GM19395 (cell line): ENCODE results near the gene KIF26B.
A peak's percentile ranks its signal among the peaks of the same experiment; 100 is the strongest.

ENCODE experiments used
- ATAC-seq: cut with Tn5 transposase; IDR thresholded peaks from one replicate; pipeline ENCODE4 v1.9.1; 2021; ENCODE audit warnings: mild to moderate bottlenecking, moderate library complexity; ENCODE audit not compliant: unreplicated experiment

Gene KIF26B

GRCh38 chr1:245270972-245271371, 116.2 kb downstream of the KIF26B start:
- ATAC-seq: no peak

- no peak for ATAC-seq
Measured at GRCh38 chr1:245272676-245273075, 117.9 kb downstream of the KIF26B start.

DNA sequence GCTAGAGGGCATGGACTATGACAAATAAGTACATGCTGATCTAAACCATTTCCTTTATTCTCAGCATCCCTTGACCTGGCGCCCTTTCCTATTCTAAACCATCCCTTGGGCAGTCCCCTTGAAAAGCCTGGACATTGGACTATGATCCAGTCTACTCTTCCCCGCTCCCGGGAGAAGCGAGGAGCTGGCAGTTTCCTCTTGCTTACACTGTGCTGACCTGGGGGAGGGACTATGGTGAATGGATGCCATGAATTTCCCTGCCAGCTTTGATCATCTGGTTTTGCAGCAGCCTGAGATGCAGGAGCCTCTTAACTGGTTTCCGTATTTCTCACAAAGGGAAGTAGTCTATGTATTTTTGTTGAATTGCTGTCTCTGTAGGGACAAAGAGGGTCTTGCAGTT, 121.7 kb downstream of the KIF26B start:
- no peak for ATAC-seq

DNA sequence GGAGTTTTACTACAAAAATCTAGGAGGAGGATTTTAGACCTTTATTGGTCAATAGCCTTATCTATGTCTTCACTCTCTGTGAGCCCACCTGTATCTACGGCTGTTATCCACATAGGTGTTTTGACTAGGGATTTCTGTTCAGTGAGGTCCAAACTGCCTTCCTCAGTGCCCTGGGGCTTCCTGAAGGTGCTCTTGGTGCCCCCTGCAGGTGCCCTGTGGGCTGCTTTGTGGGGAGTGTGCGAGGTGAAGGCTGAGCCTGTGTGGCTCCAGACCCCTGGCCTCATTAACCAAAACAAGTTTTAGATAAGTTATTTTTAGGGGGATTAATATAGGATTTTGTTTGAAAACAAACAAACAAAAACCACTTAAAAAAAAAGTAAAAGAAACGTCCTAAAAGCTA, 122.5 kb downstream of the KIF26B start:
- ATAC-seq: no peak

GRCh38 chr1:245278846-245279245, 124.1 kb downstream of the KIF26B start:
- ATAC-seq: no peak

GRCh38 chr1:245279346-245279745, 124.6 kb downstream of the KIF26B start:
- no peak for ATAC-seq

DNA sequence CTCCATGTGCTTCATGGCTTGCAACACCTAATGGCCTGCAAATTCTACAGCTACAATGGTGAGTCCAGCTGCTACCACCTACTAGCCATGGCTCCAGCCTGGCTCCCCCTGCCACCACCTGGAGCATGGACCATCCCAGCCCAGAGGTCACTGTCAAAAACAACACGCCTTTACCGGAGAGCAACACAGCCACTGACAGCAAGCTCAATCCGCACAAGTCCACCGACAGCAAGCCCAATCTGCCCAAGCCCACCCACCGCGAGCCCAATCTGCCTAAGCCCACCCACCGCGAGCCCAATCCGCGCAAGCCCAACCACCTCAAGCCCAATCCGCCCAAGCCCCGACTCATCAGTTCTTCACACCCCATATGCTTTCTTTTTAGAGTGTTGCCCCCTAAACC, 128.2 kb downstream of the KIF26B start:
- no peak for ATAC-seq

DNA sequence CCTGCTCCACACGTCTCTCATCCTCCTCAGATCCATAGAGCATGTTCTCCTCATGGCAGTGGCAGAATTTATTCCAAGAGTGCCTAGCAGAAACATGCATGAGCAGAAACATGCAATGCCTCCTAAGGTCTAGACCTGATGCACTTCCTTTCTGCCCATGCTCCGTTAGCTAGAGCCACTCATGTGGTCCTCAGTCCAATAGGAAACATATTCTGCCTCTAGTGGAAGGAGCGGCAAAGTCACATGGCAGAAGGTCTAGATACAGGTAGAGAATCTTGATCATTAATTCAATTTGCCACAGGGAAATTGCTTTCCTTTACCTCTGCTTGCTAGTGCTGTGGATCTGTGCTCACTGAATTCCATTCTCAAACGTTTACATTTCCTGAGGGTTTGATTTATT, 130.4 kb downstream of the KIF26B start:
- ATAC-seq: no peak

DNA sequence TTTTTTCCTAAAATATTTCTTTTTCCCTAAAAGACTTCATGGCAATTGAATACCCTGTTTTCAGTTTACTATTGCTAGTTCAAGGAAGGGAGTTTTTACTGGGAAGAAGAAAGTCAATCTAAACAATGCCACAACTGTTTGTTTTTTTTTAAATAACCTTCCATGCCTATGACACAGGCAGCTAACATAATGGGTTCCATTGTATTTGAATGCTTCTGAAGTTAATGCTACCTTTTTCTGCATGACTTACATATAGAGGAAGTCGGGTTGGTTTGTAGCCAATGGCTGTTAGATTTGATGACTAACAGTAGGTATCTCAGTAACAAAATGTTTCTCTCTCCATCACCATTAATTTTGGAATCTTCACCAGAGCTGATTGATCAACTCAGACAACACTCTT, 134.0 kb downstream of the KIF26B start:
- no peak for ATAC-seq

- ATAC-seq: no peak
Measured at GRCh38 chr1:245290836-245291235, 136.1 kb downstream of the KIF26B start.

GRCh38 chr1:245291351-245291750, 136.6 kb downstream of the KIF26B start:
- no peak for ATAC-seq

DNA sequence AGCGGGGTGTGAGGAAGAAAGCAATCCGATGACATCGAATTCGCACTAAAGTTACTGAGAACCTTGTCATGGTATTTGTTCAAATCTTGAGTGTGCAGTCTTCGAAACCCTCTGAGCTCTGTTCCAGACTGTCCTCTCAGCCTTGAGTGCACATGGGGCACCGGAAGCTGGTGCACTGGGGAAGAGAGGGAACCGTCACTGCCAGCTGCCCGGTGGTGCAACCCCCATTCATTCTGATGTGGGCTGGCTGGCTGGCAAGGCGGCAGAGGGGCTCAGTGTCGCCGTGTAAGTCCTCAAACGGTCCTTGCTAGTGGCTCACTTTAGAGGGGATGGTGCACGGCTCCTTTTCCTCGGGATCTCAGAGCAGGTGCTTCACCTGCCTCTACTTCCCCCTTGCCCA, 137.4 kb downstream of the KIF26B start:
- ATAC-seq: no peak

DNA sequence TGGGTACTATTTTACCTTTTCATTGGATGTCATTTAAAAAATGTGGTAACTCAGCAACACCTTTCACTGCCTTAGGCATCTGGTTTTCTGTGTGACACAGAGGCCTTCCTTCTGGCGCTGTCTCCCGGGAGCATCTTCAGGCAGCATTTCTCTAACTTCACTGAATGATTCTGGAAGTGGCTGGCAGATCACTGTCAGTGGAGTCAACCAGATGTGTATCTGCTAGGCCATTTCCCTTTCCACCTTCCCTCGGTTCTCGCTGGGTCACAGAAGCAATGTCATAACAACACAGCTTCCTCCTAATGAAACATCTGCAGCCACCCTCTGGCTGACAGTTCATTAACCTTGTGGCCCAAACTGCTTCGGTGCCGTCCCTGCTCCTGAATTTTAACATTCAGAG, 137.8 kb downstream of the KIF26B start:
- no peak for ATAC-seq

DNA sequence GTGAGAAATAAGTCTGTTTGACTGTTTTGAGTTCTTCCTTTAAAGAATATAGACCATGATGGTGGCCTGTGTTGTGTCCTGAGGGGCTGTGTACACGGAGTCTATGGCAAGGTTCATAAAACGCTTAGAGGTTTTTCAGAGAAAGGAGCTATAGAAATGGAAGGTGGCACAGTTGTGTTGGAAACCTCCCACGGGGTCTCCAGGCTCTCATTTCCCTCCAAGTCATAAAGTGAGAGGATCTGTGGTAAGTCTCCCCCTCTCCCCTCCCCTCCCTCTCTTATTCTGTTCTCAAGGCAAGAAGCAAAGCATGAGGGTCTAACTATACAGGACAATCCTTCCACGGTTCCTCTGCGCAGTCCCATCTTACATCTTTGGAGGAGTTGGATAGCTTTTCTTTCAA, 139.2 kb downstream of the KIF26B start:
- ATAC-seq: no peak

DNA sequence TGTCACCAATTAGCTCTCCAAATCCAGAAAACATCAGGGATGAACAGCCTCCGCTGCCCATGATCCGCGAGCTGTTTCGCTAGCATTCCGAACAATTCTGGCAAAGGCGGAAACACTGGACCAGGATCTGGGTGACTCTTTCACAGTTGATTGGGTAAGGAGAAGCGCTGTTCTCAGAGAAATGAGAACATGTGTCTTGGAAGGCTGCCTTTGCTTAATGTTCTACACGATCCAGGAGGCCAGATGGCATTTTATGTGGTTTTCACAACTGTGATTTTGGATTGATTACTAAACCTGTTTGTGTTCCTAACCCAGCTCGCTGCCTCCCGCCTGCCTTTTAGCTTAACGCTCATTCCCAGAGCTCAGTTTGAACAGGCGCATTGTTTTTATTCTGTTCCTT, 144.0 kb downstream of the KIF26B start:
- ATAC-seq: no peak

DNA sequence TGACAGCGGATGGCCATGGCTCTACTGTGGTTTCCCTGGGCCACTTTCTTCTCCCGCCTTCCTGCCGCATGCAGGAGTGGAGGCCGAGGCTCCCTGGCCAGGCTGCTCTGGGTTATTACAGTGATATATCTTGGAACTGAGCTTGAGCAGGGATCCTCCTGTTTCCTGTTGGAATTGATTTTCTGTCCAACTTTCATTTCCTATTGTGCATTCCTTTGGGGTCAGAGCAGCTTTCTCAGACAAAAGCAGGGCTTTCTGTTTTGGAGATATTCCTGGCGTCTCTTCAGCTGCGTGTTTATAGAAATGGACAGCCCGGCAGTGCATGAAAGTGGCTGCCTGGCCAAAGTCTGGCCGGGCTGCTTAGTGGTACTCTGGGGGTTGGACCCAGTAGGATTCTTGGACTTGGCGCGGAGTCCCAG, 146.4 kb downstream of the KIF26B start:
- no peak for ATAC-seq

DNA sequence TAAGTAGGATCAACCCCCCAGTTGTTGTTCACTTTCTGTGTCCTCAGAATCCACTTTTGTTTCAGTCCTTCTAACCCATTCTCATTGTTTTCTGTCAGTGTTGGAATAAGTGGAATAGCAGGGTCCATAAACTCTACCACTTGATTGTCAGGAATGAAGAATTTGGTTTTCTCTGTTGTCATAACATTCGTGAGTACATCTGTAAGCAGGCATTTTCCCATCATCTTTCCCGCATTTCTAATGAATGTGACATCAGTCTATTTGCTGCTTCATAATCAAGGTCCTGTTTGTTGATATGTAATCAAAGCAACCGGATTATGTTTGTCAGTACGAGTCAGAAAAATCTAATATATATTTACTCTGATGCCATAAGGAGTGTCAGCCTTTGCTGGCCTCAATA, 147.1 kb downstream of the KIF26B start:
- no peak for ATAC-seq

- no peak for ATAC-seq
Measured at GRCh38 chr1:245304698-245305097, 149.9 kb downstream of the KIF26B start.

GRCh38 chr1:245306020-245306419, 151.2 kb downstream of the KIF26B start:
- ATAC-seq: no peak

DNA sequence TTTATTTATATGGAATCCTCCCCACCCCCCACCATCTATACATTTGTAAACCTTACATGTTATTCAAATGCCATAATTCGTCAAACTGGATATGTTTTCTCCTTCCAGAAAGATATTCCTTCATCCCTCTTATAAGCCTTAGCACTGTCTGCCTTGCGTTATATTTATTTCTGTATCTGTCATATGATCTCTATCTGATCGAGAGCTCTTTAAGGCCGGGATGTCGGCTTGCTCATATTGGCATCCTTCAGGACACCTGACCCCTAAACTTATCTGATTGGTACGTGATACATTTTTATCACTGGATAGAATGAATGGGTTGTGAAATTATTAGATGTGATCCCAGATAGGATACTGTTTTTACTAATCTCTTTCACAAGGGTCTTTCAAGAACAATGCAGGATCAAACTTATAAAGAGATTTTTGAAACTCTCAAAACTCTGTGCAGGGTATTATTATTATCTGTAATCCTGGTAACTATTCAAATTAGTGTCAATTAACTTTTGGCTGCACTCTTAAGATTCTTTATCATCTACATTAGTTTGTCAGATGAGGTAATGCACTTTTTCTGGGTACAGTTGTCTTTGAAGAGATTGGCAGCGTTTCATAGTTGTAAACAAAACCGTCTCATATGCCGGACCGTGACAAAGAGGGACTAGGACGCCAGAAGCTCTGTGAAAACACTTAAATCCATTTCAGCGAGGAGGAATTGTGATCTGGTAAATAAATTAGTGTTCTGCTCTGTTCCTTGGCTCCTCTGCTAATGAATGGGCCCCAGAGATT, 152.0 kb downstream of the KIF26B start:
- ATAC-seq: no peak

DNA sequence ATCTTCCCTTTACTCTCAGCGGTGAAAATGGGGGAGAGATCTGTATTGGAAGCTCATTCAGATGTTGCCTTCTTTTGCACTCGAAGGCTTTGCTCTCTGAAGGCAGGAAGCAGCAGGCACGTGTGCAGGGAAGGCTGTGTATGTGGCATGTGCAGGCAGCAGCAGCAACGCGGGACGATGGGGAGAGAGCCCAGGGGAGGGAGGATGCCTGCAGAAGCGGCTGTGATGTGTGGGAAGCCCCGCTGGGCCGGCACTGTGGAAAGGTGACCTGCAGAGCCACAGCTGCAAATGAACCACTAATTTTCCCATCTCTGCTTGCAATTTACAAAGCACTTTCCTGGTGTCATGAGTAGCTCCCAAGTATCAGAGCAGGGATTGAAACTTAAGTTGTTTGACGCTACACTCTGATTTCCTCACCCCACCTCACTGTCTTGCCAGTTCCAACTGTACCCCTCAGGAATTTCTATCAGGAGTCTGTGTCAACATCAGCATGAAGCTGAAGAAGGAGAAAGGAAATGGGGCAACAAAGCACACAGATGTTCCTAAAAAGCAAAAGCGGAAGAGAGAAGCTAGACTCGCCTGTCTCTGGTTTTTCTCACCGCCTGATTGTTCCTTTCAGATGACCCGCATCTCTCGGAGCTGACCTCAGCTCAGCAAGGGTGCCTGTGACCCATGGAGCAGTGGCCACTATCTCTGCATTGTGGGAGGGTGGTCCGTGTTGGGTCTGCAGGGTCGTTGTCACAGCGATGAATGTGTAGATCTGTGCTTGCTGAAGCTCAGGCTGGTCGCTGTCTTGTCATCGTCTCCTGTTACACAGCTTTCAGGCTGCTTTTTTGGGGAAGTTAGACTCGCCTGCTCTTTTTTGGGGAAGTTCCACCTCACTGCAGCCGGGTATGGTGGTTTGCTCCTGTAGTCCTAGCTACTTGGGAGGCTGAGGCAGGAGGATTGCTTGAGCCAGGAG, 156.1 kb downstream of the KIF26B start:
- ATAC-seq: peak; percentile 77
